Measurements from ENCODE around the gene PMEPA1. TPM values are rescaled to one million over a fixed set of nuclear protein-coding genes. Genes with fewer than 3 reads are reported as not detected.

PMEPA1 gene
- total RNA-seq, 1 experiment from 2014 or later = 89.8 TPM

GRCh38 chr20:57614490-57615444 is 95.0 kb downstream of the PMEPA1 start:
- H3K4me1 ChIP-seq (ENCODE audit: control insufficient read depth, insufficient read depth, low read length) = no peaks in the 10 kb centered on the region; the same call in 1 of the 2 replicates
- ChIA-PET POLR2A (no interaction called here), CTCF (interaction anchor here (0.6 kb wide), 1 partner anchor 303 kb away, joined by 3 read pairs; no protein-coding TSS in a partner anchor)
- no peaks in the 10 kb centered on the region for H3K27me3 ChIP-seq (ENCODE audit: control insufficient read depth, insufficient read depth, low read length)
- BruUV-seq (replicated peaks) = no TSS peak
- H3K9me3 ChIP-seq (ENCODE audit: control insufficient read depth, insufficient read depth, low read depth, low read length) = no peaks in the 10 kb centered on the region
- H3K36me3 ChIP-seq (ENCODE audit: control insufficient read depth, insufficient read depth, low read length) = no peaks in the 10 kb centered on the region
- H3K27ac ChIP-seq (ENCODE audit: low read length) = no peak overlapping the region
- TF ChIP-seq TCF7L2 (IDR thresholded peaks at IDR 0.05; ENCODE audit: low read depth, low read length) (no peak), POLR2AphosphoS5 (IDR thresholded peaks at IDR 0.05; ENCODE audit: low read depth, low read length) (no peak), CTCF (IDR thresholded peaks at IDR 0.05) (no peak), REST (IDR thresholded peaks at IDR 0.05; ENCODE audit: insufficient read depth in 1 of 2, low read depth in 2 of 2, low read length in 1 of 2) (no peak), SIN3A (IDR thresholded peaks at IDR 0.05; ENCODE audit: borderline replicate concordance, insufficient read depth, low read depth, low read length) (no peak)
- no peak overlapping the region for H3K4me3 ChIP-seq (ENCODE audit: low read depth in 2 of 2, low read length in 2 of 2)
- intact Hi-C loops (cut with micrococcal nuclease; ENCODE audit: unreplicated experiment) = no loop called here
- ATAC-seq = no peak
- DNase-seq (ENCODE audit: low read depth, low spot score) = no peak
- in situ Hi-C loops (cut with HindIII; ENCODE audit: low pct_unique_long_range_greater_than_20kb, low sequenced_read_pairs) = no loop called here

- POLR2A ChIA-PET = no interaction called here
- no peak overlapping the region for H3K27ac ChIP-seq (ENCODE audit: low read length)
- ATAC-seq (no peak), DNase-seq (ENCODE audit: low read depth, low spot score) (no peak)
- BruUV-seq (replicated peaks) = no TSS peak
- no peaks in the 10 kb centered on the region for H3K27me3 ChIP-seq (ENCODE audit: control insufficient read depth, insufficient read depth, low read length)
- intact Hi-C loops (cut with micrococcal nuclease; ENCODE audit: unreplicated experiment) = no loop called here
- TF ChIP-seq TCF7L2 (IDR thresholded peaks at IDR 0.05; ENCODE audit: low read depth, low read length) (no peak), CTCF (IDR thresholded peaks at IDR 0.05) (no peak), SIN3A (IDR thresholded peaks at IDR 0.05; ENCODE audit: borderline replicate concordance, insufficient read depth, low read depth, low read length) (no peak), REST (IDR thresholded peaks at IDR 0.05; ENCODE audit: insufficient read depth in 1 of 2, low read depth in 2 of 2, low read length in 1 of 2) (no peak)
- H3K4me1 ChIP-seq (ENCODE audit: control insufficient read depth, insufficient read depth, low read length) = no peaks in the 10 kb centered on the region; the same call in 1 of the 2 replicates
- no peaks in the 10 kb centered on the region for H3K9me3 ChIP-seq (ENCODE audit: control insufficient read depth, insufficient read depth, low read depth, low read length)
- no peaks in the 10 kb centered on the region for H3K36me3 ChIP-seq (ENCODE audit: control insufficient read depth, insufficient read depth, low read length)
- H3K4me3 ChIP-seq (ENCODE audit: low read depth in 2 of 2, low read length in 2 of 2) = no peak overlapping the region
- in situ Hi-C loops (cut with HindIII; ENCODE audit: low pct_unique_long_range_greater_than_20kb, low sequenced_read_pairs) = no loop called here
- CTCF ChIA-PET = no interaction called here
Observed at GRCh38 chr20:57613481-57613921, 96.3 kb downstream of the PMEPA1 start.
